Measurements from ENCODE around the gene PF4V1.

The PF4V1 gene, protein sequence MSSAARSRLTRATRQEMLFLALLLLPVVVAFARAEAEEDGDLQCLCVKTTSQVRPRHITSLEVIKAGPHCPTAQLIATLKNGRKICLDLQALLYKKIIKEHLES

GRCh38 chr4:73853246-73853704, at the start of gene PF4V1:
TSS of gene PF4V1 (plus strand) at chr4:73853296. CDS start at chr4:73853363, 67 bp downstream.
- no peak for DNase-seq

- DNase-seq = no peak
These were observed 42.9 kb upstream of the PF4V1 start for GRCh38 chr4:73810191-73810590.

GRCh38 chr4:73811841-73812240, 41.3 kb upstream of the PF4V1 start:
- DNase-seq = no peak

DNA sequence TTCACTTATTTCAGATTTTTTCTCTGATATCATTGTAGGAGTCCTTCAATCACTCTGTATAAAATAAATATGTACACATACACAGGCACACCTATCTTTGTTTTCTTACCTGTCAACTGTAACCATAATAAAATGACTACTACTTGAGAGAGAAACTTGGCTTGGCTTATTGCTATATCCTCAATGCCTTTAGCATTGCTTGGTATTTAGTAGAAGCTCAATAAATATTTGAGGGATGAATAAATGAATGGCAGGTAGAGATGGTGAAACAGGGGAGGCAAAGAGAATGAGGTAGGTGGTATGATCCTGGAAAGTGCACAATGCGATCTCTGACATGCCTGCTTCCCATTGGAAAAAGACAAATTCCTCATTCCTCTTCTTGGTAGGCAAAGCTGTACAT, 38.4 kb upstream of the PF4V1 start:
- DNase-seq = no peak

GRCh38 chr4:73815145-73815544, 38.0 kb upstream of the PF4V1 start:
- DNase-seq = peak; percentile 64

GRCh38 chr4:73816814-73817213, 36.3 kb upstream of the PF4V1 start:
- peak; percentile 48 for DNase-seq

DNA sequence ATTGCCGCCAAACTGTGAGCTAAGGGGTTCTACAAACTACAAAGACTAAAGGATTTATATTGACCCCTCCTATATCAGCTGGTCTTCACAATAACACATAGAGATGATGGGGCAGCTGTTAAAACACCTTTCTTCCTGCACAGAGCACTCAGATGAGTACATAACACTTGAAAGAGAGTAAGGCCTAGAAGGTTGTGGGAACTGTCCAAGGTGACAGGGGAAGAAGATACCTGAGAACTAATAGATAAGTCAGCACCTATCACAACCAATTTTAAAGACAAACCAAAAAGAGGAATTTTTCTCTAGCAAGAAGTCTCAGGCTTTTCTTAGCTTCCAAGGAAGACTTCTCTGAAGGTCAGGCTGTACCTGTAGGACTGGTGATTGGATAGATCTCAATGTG, 35.8 kb upstream of the PF4V1 start:
- DNase-seq = no peak

- peak; percentile 44 for DNase-seq
These were observed 31.8 kb upstream of the PF4V1 start for GRCh38 chr4:73821325-73821724.

- DNase-seq = no peak
These were observed 30.7 kb upstream of the PF4V1 start for GRCh38 chr4:73822389-73822788.

DNA sequence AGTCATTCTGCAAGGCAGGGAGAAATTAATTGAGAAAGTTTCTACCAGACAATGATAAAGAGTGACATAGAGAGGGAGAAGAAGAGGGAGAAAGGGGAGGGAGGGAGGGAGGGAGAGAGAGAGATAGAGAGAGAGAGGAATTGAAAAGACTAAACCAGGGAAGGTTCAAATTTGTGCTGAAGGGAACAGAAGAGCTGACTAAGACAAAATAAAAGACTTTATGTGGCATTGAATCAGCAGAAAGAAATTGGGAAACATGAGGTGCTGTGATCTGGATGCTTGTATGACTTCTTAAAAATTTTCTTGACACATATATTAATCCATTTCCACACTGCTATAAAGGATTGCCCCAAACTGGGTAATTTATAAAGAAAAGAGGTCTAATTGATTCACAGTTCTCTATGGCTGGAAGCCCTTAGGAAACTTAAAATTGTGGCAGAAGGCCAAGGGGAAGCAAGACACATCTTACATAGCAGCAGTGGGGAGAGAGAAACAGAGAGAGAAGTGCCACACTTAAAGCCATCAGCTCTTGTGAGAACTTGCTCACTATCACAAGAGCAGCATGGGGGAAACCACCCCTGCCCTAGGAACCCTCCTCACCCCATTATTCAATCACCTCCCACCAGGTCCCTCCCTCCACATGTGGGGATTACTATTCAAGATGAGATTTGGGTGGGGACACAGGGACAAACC, 30.1 kb upstream of the PF4V1 start:
- DNase-seq = peak; percentile 68

DNA sequence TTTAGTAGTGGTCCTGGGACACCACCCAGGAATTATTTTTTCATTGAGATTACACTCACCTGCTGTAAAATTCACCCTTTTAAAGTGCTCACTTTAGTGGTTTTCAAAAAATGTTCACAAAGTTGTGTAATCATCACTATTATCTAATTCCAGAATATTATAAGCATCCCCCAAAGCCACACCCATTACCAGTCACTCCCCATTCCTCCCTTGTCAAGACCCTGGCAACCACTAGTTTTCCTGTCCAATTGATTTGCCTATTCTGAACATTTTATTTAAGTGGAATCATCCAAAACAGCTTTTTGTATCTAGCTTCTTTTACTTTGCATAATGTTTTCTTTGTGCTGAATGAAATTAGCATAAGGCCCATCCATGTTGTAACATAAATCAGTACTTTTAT, 29.3 kb upstream of the PF4V1 start:
- DNase-seq = no peak

GRCh38 chr4:73828956-73829355, 24.1 kb upstream of the PF4V1 start:
- DNase-seq = peak; percentile 84

GRCh38 chr4:73831569-73831968, 21.5 kb upstream of the PF4V1 start:
- DNase-seq = no peak

DNA sequence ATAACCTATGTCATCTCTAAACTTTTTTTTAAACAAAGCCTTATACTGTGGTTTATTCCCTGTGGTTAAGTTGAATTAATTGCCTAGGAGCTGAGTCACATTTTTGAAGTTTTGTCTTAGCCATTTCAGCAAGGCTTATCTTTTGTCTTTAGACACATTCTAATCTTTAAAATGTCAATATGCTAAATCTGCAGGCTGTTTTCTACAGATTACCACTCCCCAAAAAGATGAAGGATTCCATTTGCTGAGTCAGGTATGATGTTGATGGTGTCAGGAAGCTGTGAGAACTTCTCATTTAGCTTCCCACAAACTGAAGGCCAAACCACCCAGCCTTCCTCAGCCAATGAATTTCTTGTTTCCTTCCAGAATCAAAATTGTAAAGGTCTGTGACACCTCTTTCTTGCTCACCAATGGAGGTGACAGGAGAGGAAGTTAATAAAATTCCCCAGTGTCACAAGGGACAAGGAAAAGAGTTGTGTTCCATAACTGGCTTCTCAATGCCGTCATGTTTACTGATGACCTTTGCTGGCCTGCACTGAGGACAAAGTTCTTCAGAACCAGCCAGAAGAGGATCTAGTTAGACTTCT, 20.4 kb upstream of the PF4V1 start:
- DNase-seq = no peak

- no peak for DNase-seq
These were observed 16.5 kb upstream of the PF4V1 start, which contains the start of gene CXCL6 for GRCh38 chr4:73836373-73837279. TSS of gene CXCL6 (plus strand) at chr4:73836678. CDS start at chr4:73836751, 73 bp downstream.

GRCh38 chr4:73839071-73839470, 14.0 kb upstream of the PF4V1 start:
- DNase-seq = no peak

DNA sequence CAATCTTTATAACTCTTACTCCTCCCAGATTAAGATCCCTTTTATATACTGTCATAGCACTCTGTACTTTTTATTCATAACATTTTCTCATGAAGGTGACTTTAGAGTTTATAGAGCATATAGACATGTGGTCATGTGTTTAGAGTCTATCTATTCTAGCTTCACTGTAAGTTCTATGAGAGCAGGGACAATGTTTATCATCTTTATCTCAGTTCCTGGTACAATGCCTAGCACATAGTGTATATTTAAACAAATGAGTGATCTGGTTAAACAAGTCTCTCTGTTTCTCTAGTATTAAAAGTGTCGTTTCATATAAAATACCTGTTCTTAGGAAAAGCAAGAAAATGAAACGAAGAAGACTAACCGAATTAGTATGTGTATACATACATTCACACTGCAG, 13.4 kb upstream of the PF4V1 start:
- no peak for DNase-seq

DNA sequence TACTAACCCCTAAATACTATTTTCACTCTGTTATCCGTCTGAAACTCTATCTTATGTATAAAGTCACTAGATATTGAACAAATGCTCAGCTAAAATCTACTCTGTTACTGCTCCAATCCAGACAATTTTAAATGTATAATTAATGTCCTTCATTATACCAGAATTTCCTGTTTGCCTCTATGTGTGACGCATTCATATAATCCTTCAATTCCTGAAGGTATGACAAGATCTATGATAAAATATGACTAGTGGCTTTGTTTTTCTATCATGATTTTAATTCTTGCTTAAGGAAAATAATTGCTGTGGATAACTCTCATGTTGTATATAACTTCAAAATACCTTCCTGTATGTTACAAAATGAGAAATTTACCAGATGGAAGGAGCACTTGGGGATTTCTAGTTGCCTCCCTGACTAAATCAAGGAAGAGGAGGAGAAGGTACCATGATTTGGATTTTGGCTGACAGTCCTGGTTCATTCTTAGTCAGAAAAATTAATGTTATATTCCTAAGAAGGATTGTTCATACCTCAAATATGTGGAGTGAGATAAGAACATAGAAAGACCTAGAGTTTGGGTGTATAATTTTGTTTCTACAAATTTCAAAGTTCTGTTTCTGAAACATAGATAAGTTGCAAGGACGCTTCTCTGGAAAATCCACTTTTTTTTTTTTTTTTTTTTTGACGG, 11.7 kb upstream of the PF4V1 start:
- DNase-seq = no peak

- no peak for DNase-seq
These were observed 10.4 kb upstream of the PF4V1 start for GRCh38 chr4:73842696-73843095.

DNA sequence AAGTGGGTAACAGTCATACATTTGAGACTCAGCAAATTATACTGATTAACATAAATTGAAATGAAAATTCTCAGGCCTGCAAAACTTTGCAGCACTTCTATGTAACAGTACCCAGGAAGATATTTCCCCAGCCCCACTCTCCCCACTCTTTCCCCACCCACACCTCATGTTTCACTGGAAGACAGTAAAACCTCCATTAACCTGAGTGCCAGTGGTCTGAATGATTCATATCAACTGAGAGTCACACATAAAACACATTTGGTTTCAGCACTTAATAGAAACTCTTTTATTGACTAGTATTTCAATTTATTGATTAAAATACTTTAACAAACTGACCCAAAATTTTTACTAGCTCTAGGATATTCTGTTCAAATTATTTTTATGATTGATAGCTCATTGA, 9.7 kb upstream of the PF4V1 start:
- no peak for DNase-seq

DNA sequence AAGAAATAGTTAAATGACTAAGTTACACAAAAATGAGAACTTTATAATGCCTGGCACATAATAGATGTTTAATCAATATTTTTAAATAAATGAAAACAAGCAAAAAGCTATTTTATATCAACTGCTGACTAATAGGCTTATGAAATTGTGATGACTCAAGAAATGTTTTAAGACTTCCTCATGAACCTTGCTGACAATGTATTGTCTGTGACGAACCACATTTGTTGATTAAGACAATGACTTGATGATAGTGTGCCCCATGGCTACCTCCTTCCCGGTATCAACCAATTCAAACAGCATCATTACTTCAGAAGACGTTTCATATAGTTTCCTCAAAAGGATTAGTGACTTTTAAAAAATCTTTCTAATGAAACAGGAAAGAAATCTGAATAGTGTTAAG, 8.8 kb upstream of the PF4V1 start:
- DNase-seq = peak; percentile 81

- DNase-seq = no peak
These were observed 8.3 kb upstream of the PF4V1 start for GRCh38 chr4:73844806-73845205.
